Immature natural killer cell (primary cell): ENCODE measurements around the gene TMEM131L. TPM values are rescaled to one million over a fixed set of nuclear protein-coding genes. Genes with fewer than 3 reads are reported as not detected.
"Not testable (repeated sequence)": the region's sequence is repeated elsewhere in the genome, so short reads cannot be mapped to it uniquely, and the experiment has no call there.

Experiments
- DNase-seq, 3 donors: peaks; one replicate each; pipeline ENCODE4 v3.0.0; 2022; ENCODE audit warnings: mixed read lengths in 1 of 3
- H3K27ac Mint-ChIP-seq, 6 donors: one replicate each; pipeline ENCODE4 v1.8.0; 2020; ENCODE audit warnings: mixed read lengths in 6 of 6, mild to moderate bottlenecking in 5 of 6, inconsistent platforms in 4 of 6, moderate library complexity in 3 of 6
- H3K27me3 Mint-ChIP-seq, 3 donors: one replicate each; pipeline ENCODE4 v1.8.0; 2020 to 2021; ENCODE audit warnings: low read depth in 3 of 3, mild to moderate bottlenecking in 3 of 3, mixed read lengths in 3 of 3, moderate library complexity in 3 of 3, inconsistent platforms in 1 of 3
- H3K36me3 Mint-ChIP-seq, 3 donors: one replicate each; pipeline ENCODE4 v1.8.0; 2020; ENCODE audit warnings: mixed read lengths in 3 of 3, inconsistent platforms in 2 of 3, mild to moderate bottlenecking in 2 of 3
- H3K4me1 Mint-ChIP-seq, 2 donors: one replicate each; pipeline ENCODE4 v1.8.0; 2020; ENCODE audit warnings: inconsistent platforms in 2 of 2, mild to moderate bottlenecking in 2 of 2, mixed read lengths in 2 of 2, moderate library complexity in 1 of 2
- H3K4me3 Mint-ChIP-seq, 5 donors: one replicate each; pipeline ENCODE4 v1.8.0; 2020; ENCODE audit warnings: mild to moderate bottlenecking in 5 of 5, mixed read lengths in 5 of 5, inconsistent platforms in 3 of 5, moderate library complexity in 3 of 5
- H3K9me3 Mint-ChIP-seq, 6 donors: one replicate each; pipeline ENCODE4 v1.8.0; 2020; ENCODE audit warnings: mild to moderate bottlenecking in 6 of 6, mixed read lengths in 6 of 6, inconsistent platforms in 4 of 6, moderate library complexity in 3 of 6
- polyA plus RNA-seq, 3 donors: library from polyadenylated mRNA; unstranded; fragments of 300-500 nt; fragmentation: Illumina TruSeq; gene quantifications; one replicate each; pipeline ENCODE4 v1.2.3, GENCODE V29; 2021

Gene TMEM131L
- polyA plus RNA-seq, result 10 to 100 TPM in 2 of 3 donors, 1 to 10 TPM in 1; 9.3 to 32.4 (median 20.6) TPM

DNA sequence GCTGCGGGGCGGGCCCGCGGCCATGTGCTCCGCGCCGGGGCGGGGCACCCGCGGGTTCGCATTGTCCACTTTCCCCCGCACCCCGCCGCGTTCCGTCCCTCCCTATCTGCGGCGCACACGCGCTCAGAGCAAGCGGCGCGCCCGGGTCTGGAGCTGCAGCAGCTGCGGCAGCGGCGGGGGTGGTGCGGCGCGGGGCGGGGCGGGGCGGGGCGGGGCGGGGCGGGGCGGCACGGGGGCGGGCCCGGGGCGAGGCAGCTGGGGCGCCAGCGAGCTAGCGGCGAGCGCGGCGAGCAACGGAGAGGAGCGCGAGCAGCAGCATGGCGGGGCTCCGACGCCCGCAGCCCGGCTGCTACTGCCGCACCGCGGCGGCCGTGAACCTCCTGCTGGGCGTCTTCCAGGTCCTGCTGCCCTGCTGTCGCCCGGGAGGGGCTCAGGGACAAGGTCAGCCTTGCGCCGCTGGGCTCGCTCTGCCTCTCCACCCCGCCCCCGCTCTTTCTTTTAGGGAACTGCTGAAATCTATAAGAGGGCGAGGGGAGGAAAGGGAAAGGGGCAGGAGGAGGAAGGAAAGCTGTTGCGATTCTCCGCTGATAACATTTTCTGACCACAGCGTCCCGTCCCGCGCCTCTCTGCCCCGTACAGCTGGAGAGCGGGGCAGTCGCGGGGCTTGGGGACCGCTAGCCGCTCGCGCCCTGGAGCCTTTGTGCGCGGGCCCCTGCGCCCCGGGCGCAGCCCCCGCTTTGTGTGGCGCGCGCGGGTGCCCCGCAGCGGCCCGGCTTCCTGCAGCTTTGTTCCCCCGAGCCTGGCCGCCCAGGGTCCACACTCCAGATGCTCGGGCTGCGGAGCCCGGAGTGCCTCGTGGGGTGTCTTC is at the start of gene TMEM131L:
TSS of gene TMEM131L (plus strand) at position 280 of the 868 bp plus-strand sequence. CDS start at position 318, 38 bp downstream.
- Mint-ChIP-seq H3K27me3 (peaks cover 2 to 6% (median 5%) of the 10 kb centered on the region in 3 donors), H3K4me3 (peak within 1 kb of the TSS; percentile 92 to 98 (median 96)), H3K9me3 (no peaks in the 10 kb centered on the region), H3K4me1 (peaks cover 52 to 59% of the 10 kb centered on the region in 2 donors), H3K27ac (peak within 1 kb of the TSS; percentile 87 to 99 (median 96)), H3K36me3 (no peaks in the 10 kb centered on the region)
- DNase-seq, result peak; percentile 66 to 74 (median 67)

- H3K9me3 Mint-ChIP-seq, H3K36me3 Mint-ChIP-seq, H3K4me1 Mint-ChIP-seq, H3K27me3 Mint-ChIP-seq, DNase-seq, H3K4me3 Mint-ChIP-seq, H3K27ac Mint-ChIP-seq: not testable (repeated sequence)
Observed at GRCh38 chr4:153416456-153416855, 49.7 kb upstream of the TMEM131L start.

DNA sequence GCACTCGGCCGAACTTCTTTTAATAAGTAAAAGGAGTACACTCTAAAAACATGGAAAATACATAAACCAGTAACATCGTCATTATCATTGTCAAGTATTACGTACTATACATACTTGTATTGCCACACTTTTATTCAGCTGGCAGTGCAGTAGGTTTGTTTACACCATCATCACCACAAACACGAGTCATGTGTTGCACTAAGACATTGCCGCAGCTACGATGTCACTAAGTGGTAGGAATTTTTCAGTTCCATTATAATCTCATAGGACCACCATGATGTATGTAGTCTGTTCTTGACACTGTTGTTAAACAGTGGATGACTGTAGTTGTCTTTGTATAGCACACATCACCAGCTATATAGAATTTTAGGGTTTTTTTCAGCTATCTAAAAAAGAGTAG is 48.0 kb upstream of the TMEM131L start:
- no peak for DNase-seq
- Mint-ChIP-seq H3K4me1 (no peaks in the 10 kb centered on the region), H3K27me3 (peaks cover 0 to 2% (median 0%) of the 10 kb centered on the region in 3 donors), H3K9me3 (no peaks in the 10 kb centered on the region), H3K4me3 (no peak overlapping the region), H3K27ac (no peak overlapping the region), H3K36me3 (peaks cover 0 to 4% (median 3%) of the 10 kb centered on the region in 3 donors)

- Mint-ChIP-seq H3K27ac (no peak overlapping the region), H3K4me3 (no peak overlapping the region)
Observed at GRCh38 chr4:153418558-153418957, 47.6 kb upstream of the TMEM131L start.

DNA sequence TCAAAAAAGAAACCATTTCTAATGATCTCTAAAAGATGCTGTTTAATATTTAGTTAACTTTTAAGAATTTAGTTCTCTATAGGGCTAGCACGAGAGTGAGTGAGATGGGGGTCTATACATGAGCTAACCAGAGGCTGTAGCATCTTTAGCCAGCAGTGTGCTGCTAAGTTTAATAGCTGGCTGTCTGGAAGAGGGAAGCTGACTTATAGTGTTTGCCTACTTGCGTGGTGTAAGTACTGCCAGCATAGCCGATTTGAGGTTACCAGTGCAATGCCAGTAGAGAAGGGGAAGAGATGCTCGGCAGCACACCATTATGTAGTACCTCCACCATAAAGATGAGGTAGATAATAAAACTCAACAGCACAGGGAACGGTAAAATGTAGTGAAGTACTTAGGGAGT is 47.1 kb upstream of the TMEM131L start:
- Mint-ChIP-seq H3K27me3 (peaks cover 0 to 2% (median 0%) of the 10 kb centered on the region in 3 donors), H3K36me3 (peaks cover 0 to 4% (median 3%) of the 10 kb centered on the region in 3 donors), H3K27ac (no peak overlapping the region), H3K4me1 (no peaks in the 10 kb centered on the region), H3K4me3 (no peak overlapping the region), H3K9me3 (no peaks in the 10 kb centered on the region)
- no peak for DNase-seq

More at GRCh38 chr4:153418558-153418957, 47.6 kb upstream of the TMEM131L start:
- Mint-ChIP-seq H3K9me3 (no peaks in the 10 kb centered on the region), H3K27me3 (peaks cover 0 to 2% (median 0%) of the 10 kb centered on the region in 3 donors), H3K36me3 (peaks cover 0 to 4% (median 3%) of the 10 kb centered on the region in 3 donors), H3K4me1 (no peaks in the 10 kb centered on the region)
- no peak for DNase-seq

GRCh38 chr4:153419673-153420278 is 46.4 kb upstream of the TMEM131L start:
- DNase-seq, result no peak
- Mint-ChIP-seq H3K4me1 (no peaks in the 10 kb centered on the region), H3K27me3 (peaks cover 0 to 2% (median 0%) of the 10 kb centered on the region in 3 donors), H3K36me3 (peaks cover 0 to 4% (median 3%) of the 10 kb centered on the region in 3 donors), H3K9me3 (no peaks in the 10 kb centered on the region), H3K27ac (no peak overlapping the region), H3K4me3 (no peak overlapping the region)

DNA sequence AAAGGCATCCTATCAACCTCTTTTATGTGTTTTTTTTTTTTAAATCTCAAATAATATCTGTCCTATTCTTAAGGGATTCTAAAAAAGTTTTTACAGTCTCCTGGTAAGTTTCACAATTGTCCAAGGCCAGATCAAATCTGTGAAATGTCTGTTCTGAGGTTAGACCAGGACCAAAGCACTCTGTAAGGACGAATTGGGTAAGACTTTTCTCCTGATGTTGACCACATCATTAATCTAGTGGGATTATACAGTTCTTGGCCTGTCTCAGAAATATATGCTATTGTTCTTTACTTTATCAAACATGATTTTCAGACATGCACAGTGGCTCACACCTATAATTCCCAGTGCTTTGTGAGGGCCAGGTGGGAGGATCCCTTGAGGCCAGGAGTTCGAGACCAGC is 45.8 kb upstream of the TMEM131L start:
- H3K9me3 Mint-ChIP-seq, result no peaks in the 10 kb centered on the region
- DNase-seq, result no peak
- H3K4me3 Mint-ChIP-seq, result no peak overlapping the region
- peaks cover 0 to 4% (median 3%) of the 10 kb centered on the region in 3 donors for H3K36me3 Mint-ChIP-seq
- H3K4me1 Mint-ChIP-seq, result no peaks in the 10 kb centered on the region
- H3K27ac Mint-ChIP-seq, result no peak overlapping the region
- H3K27me3 Mint-ChIP-seq, result peaks cover 0 to 2% (median 0%) of the 10 kb centered on the region in 3 donors

DNA sequence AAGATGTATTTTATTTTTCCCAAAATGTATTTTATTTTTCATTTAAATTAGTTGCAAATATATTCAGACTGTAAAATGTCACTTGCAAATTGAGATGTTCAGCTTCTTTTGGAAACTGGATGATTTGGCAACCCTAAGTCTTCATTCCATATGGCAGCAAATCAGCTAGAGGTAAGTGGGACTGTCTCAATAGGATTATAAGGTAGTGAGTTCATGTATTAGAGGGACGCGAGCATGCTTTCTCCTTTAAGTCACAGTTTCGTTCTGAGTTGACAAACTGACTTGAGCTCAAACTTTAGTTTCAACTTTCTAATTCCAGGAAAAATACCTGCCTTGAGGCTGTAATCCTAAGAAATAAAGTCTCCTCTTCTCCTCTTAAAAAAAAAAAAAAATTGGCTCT is 44.2 kb upstream of the TMEM131L start:
- Mint-ChIP-seq H3K4me3 (no peak overlapping the region), H3K27me3 (peaks cover 0 to 3% (median 0%) of the 10 kb centered on the region in 3 donors), H3K4me1 (peaks cover 7 to 10% of the 10 kb centered on the region in 2 donors), H3K27ac (no peak overlapping the region), H3K9me3 (no peaks in the 10 kb centered on the region), H3K36me3 (peaks cover 0 to 4% (median 3%) of the 10 kb centered on the region in 3 donors)
- no peak for DNase-seq

DNA sequence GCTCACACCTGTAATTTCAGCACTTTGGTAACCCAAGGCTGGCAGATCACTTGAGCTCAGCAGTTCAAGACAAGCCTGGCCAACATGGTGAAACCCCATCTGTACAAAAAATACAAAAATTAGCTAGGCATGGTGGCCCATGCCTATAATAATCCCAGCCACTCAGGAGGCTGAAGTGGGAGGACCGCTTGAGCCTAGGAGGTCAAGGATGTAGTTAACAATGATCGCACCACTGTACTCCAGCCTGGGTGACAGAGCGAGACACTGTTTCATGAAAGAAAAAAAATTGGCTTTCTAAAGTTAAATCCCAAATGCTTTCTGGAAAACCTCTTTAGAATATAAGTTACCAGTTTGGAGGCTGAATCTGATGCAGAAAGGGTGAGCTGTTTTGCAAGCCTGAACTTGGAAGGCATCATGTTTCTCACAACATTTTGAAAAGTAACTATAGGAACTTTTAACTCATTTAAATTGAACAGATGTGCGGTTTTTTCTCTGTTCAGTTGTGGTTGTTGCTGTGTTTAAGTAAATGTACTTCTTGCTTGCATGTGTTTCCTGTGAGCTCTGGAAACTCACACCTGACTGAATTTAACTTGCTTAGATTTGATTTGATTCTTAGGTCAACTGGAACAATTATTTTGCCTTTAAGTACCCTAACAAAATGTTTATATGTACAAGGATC is 39.8 kb upstream of the TMEM131L start:
- Mint-ChIP-seq H3K4me3 (peak overlapping the region in 4 of 5 donors; percentile 4 to 46 (median 24)), H3K4me1 (peaks cover 16 to 34% of the 10 kb centered on the region in 2 donors), H3K36me3 (peaks cover 0 to 4% (median 0%) of the 10 kb centered on the region in 3 donors), H3K9me3 (no peaks in the 10 kb centered on the region), H3K27me3 (peaks cover 0 to 3% (median 0%) of the 10 kb centered on the region in 3 donors), H3K27ac (peak overlapping the region in 3 of 6 donors; percentile 32 to 39 (median 34))
- DNase-seq, result peak in 2 of 3 donors; percentile 19 to 26

DNA sequence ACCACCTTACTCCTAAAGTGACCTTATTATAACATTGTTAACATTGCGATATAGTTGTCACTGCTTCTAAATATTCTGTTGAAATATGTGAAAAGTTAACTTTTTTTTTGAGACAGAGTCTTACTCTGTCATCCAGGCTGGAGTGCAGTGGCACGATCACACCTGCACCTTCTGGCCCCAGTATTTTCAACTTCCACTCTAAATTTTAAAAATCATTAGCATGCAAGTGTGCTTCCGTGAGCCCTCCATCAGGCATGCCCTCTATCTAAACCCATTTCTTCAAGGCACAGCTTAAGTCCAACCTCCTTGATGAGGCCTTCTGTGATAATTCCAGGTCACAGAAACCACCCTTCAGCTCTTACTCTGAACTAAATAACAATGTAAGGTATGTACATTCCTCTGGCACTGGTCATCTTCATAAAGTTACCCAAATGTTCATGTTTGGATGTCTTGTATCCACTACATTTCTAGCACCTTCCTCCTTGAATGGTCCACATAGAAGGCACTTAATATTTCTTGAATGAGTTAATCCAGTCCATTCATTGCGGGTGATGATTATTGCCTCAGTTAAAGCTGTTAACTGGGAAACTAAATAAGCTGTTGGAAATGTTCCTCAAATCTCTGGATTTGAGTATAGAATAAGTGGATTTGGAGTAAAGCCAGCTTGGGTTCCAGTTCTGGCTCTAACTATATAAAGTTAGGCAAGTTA is 38.6 kb upstream of the TMEM131L start:
- peak overlapping the region in 2 of 5 donors; percentile 1 to 7 for H3K4me3 Mint-ChIP-seq
- DNase-seq, result no peak
- H3K4me1 Mint-ChIP-seq, result peaks cover 19 to 40% of the 10 kb centered on the region in 2 donors
- H3K27ac Mint-ChIP-seq, result peak overlapping the region in 4 of 6 donors; percentile 1 to 20 (median 4)
- H3K27me3 Mint-ChIP-seq, result peaks cover 0 to 3% (median 0%) of the 10 kb centered on the region in 3 donors
- H3K9me3 Mint-ChIP-seq, result no peaks in the 10 kb centered on the region
- H3K36me3 Mint-ChIP-seq, result peaks cover 0 to under 1% (median 0%) of the 10 kb centered on the region in 3 donors

DNA sequence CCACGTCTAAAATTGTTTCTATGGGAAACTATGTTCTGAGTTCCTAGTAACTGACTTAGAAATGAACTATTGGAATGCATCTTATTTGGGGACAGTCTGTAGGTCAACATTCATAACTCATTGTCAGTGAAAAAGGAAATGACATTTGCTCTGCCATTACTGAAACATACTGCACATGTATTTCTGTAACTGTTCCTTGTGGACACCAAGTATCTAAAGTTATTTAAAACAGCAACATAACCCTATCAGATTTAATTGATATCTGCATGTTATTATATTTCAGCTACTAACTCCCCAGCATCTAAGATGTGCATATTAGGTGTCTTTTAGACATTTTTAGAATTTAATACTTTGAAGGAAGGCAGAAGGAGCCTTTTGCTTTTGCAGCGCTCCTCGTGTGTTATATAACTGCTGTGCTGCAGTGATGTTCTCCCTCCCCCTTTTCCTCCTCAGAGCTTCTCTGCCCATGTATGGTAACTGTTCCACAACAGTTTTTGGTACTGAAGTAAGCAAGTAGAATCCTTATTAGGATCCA is 37.2 kb upstream of the TMEM131L start:
- no peak for DNase-seq

GRCh38 chr4:153432965-153433753 is 33.0 kb upstream of the TMEM131L start:
- Mint-ChIP-seq H3K27me3 (peaks cover 0 to 4% (median 3%) of the 10 kb centered on the region in 3 donors), H3K4me1 (peaks cover 32 to 53% of the 10 kb centered on the region in 2 donors), H3K9me3 (no peaks in the 10 kb centered on the region), H3K36me3 (peaks cover 0 to 3% (median 0%) of the 10 kb centered on the region in 3 donors), H3K27ac (peak overlapping the region; percentile 82 to 96 (median 92)), H3K4me3 (peak overlapping the region; percentile 82 to 99 (median 84))
- DNase-seq, result peak; percentile 79 to 83 (median 82)

More for the DNA sequence above, 37.2 kb upstream of the TMEM131L start:
- Mint-ChIP-seq H3K27ac (no peak overlapping the region), H3K36me3 (peaks cover 0 to 3% (median 0%) of the 10 kb centered on the region in 3 donors), H3K4me1 (peaks cover 31 to 52% of the 10 kb centered on the region in 2 donors), H3K4me3 (no peak overlapping the region), H3K27me3 (peaks cover 0 to 3% (median 3%) of the 10 kb centered on the region in 3 donors), H3K9me3 (no peaks in the 10 kb centered on the region)
